GM12891 (cell line): ENCODE data around the gene FLT3LG.

Experiments
- POLR2A ChIP-seq: IDR thresholded peaks from 2 replicates; pipeline ENCODE4 v1.6.1; 2011; ENCODE audit warnings: low read depth, low read length, control low read depth
- POLR2AphosphoS5 ChIP-seq: IDR thresholded peaks from 2 replicates; pipeline ENCODE4 v1.6.1; 2011; ENCODE audit warnings: low read depth, low read length, control low read depth
- POU2F2 ChIP-seq: IDR thresholded peaks from 2 replicates; pipeline ENCODE4 v1.6.1; 2011; ENCODE audit warnings: low read depth, mild to moderate bottlenecking, control low read depth, low read length, moderate library complexity
- TAF1 ChIP-seq: IDR thresholded peaks from 2 replicates; pipeline ENCODE4 v1.6.1; 2011; ENCODE audit warnings: low read depth, low read length, control low read depth

DNA sequence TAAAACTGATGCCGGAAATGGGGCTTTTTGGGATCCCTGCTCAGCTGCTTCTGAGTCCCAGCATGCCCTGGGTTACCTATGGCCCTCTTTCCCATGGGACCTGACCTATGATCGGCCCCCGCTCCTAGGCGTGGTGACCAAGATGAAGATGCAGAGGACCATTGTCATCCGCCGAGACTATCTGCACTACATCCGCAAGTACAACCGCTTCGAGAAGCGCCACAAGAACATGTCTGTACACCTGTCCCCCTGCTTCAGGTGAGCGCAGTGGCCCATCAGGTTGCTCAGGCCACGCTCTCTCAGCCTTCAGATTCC is 23.7 kb downstream of the FLT3LG start:
- TF ChIP-seq POLR2A (no peak), POLR2AphosphoS5 (no peak), TAF1 (no peak), POU2F2 (no peak)
